GM12872 (cell line): ENCODE measurements around the gene RAP1B.

Experiments used
- TF ChIP-seq, protein P1 (sequence below): IDR thresholded peaks from 3 replicates; pipeline ENCODE4 v1.5.1; 2011; ENCODE audit warnings: low read depth, mild to moderate bottlenecking, low read length, moderate library complexity; ENCODE audit not compliant: insufficient read depth

RAP1B gene

GRCh38 chr12:68665016-68665569 is 54.4 kb downstream of the RAP1B start:
- TF ChIP-seq, protein P1, sequence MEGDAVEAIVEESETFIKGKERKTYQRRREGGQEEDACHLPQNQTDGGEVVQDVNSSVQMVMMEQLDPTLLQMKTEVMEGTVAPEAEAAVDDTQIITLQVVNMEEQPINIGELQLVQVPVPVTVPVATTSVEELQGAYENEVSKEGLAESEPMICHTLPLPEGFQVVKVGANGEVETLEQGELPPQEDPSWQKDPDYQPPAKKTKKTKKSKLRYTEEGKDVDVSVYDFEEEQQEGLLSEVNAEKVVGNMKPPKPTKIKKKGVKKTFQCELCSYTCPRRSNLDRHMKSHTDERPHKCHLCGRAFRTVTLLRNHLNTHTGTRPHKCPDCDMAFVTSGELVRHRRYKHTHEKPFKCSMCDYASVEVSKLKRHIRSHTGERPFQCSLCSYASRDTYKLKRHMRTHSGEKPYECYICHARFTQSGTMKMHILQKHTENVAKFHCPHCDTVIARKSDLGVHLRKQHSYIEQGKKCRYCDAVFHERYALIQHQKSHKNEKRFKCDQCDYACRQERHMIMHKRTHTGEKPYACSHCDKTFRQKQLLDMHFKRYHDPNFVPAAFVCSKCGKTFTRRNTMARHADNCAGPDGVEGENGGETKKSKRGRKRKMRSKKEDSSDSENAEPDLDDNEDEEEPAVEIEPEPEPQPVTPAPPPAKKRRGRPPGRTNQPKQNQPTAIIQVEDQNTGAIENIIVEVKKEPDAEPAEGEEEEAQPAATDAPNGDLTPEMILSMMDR: no peak

DNA sequence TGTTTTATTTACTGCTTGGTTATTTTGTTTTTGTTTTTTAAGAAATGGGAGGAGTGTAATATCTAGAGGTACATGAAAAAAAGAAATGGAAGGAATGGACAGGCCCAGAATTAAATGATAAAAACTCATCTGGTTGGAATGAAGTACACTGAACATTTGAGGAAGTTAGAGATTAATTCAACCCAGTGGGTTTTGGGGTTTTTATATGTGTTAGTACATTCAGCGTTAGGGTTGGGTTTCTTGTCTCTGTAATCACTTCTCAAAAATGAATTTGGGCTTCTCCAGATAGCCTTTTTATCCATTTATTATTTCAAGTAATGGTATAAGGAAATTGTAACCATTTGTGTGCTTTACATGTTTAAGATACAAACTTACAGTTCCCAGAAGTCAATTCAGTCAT is 56.6 kb downstream of the RAP1B start:
- TF ChIP-seq, protein P1: no peak

DNA sequence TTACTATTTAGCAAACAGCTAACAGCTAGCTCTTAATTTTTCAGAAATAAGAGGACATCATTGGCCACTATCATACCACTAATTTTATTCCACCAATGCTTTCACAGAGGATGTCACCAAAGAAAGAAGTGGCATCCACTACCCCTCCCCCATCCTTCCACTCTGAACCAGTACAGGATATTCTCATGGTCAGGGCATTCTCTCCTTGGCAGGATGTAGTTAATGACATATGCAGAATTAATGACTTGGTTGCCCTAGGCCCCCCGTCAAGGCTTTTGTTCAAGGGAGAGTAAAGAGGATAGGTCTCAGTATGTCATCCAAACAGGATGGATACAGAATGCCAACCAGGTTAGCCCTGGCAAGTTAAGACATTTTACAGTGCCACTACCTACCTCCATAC is 57.2 kb downstream of the RAP1B start:
- TF ChIP-seq, protein P1: no peak

DNA sequence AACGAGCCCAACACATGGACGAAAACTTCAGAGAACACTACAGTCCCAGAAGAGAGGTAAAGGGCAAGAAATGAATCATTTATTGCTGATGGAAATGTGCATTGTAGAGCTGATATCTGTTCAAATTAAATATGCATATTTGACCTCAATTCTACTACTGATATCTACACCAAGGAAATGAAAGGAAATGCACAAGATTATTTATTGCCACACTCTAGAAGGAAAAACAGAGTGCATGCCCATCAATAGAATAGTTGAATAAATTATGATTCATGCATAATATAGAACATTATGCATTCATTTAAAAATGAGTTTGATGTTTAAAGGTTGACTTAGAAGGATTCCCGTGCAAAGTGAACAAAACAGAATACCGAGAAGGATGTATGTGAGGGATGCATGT is 60.5 kb downstream of the RAP1B start:
- TF ChIP-seq, protein P1: no peak

DNA sequence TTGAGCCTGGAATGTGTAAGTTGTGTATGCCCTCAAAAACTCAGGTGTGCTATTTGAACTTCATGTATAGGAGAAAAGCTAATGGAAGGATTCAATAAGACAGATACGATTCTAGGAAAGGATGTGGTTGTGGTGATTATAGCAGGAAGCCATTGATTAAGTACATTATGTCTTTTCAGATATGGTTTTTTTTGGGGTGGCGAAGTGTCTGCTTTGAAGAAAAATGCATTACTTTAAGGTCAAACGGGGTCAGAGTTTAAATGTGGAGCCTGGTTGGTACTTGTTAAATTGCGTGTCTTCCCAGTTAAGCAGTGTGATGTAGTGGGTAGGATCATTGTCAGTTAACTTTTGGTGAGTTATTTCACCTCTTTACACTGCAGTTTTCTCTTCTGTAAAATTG is 63.1 kb downstream of the RAP1B start:
- TF ChIP-seq, protein P1: no peak

GRCh38 chr12:68674376-68674775 is 63.7 kb downstream of the RAP1B start:
- TF ChIP-seq, protein P1: no peak

GRCh38 chr12:68675101-68675842 is 64.6 kb downstream of the RAP1B start:
- TF ChIP-seq, protein P1: no peak

DNA sequence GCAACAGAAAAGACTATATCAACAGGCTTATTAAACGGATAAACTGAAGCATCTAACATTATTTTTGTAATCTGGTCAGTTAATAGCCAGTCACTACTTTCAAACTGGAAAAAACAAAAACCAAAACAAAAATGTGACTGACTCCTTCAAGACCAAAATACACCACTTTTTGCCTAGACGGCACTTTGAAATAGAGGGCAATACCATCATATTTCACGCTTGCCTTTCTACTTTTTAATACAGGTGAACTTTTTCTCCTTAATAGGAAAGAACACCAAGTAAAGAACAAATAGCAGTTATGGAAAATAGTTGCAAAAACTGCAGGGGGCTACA is 75.5 kb downstream of the RAP1B start:
- TF ChIP-seq, protein P1: no peak
